Adrenal gland (tissue), 5 donors: Measurements from ENCODE around the gene WBP1L.

ENCODE experiments used
- CTCF ChIP-seq, 6 experiments: fragments of 450-650 bp in 4 of 6; fragments of 200-600 bp in 2 of 6; sonication (generic) in 1 of 6; IDR thresholded peaks; 1 replicate in 5 of 6; 2 replicates in 1 of 6; pipeline versions ENCODE4 v1.5.1 to v1.8.0; 2016 to 2021; ENCODE audit warnings: antibody characterized with exemption in 6 of 6, mild to moderate bottlenecking in 2 of 6, moderate library complexity in 1 of 6
- POLR2A ChIP-seq, 2 donors: fragments of 450-650 bp; IDR thresholded peaks; one replicate each; pipeline ENCODE4 v1.6.1; 2017; ENCODE audit warnings: antibody characterized with exemption in 2 of 2, mild to moderate bottlenecking in 2 of 2, moderate library complexity in 1 of 2
- donor health status: DM: no; HTN: no; CAD: no.

DNA sequence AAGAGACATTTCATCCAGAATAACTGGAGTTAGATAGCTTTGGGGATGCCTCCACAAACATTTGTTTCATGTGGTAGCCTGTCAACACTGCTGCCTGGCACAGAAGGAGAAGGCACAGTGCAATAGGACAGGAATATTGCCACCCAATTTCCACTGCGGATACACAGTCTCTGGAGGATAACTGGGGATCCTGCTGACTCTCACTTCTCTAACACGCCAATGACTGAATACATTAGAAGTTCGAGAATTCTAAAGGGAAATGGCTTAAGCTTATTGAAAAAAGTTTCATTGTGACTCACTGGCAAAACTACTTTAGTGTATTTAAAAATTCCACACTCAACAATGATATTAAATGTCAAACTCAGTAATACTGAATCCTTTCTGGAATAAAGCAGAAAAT is 42.5 kb upstream of the WBP1L start:
- TF ChIP-seq CTCF (IDR thresholded peaks at IDR 0.05) (no peak), POLR2A (IDR thresholded peaks at IDR 0.05) (no peak)
